Activated CD8-positive, alpha-beta T cell treated with anti-CD3 and anti-CD28 coated beads for 36 hours (primary cell): Measurements from ENCODE around the gene SMIM23. TPM values are rescaled to one million over a fixed set of nuclear protein-coding genes. Genes with fewer than 3 reads are reported as not detected.
"Not testable (repeated sequence)": the region's sequence is repeated elsewhere in the genome, so short reads cannot be mapped to it uniquely, and the experiment has no call there.

Experiments
- ATAC-seq: fragments of 200-7000 bp; cut with Tn5 transposase; one replicate; pipeline ENCODE4 v1.10.0; 2021; ENCODE audit warnings: mild to moderate bottlenecking, moderate library complexity
- CTCF ChIA-PET: fragments of 350-600 bp; sonication (Branson Sonifier 250); formaldehyde crosslinking; loops from one replicate; lab custom pipeline; 2021; ENCODE audit warnings: antibody characterized with exemption; lab: Charles Lee
- POLR2A ChIA-PET: fragments of 350-600 bp; sonication (Branson Sonifier 250); formaldehyde crosslinking; loops from one replicate; lab custom pipeline; 2021; ENCODE audit warnings: antibody characterized with exemption; lab: Charles Lee
- DNase-seq: peaks from one replicate; pipeline ENCODE4 v3.0.0-alpha.2; 2020
- H3K27ac Mint-ChIP-seq: one replicate; pipeline ENCODE4 v1.8.0; 2021; ENCODE audit warnings: mild to moderate bottlenecking, mixed read lengths
- H3K27me3 Mint-ChIP-seq: one replicate; pipeline ENCODE4 v1.8.0; 2021; ENCODE audit warnings: mixed read lengths
- H3K36me3 Mint-ChIP-seq: one replicate; pipeline ENCODE4 v1.8.0; 2021; ENCODE audit warnings: low read depth, mixed read lengths
- H3K4me1 Mint-ChIP-seq: one replicate; pipeline ENCODE4 v1.8.0; 2021; ENCODE audit warnings: low read depth, mixed read lengths
- H3K4me3 Mint-ChIP-seq: one replicate; pipeline ENCODE4 v1.8.0; 2021; ENCODE audit warnings: mild to moderate bottlenecking, moderate library complexity, mixed read lengths
- H3K9me3 Mint-ChIP-seq: one replicate; pipeline ENCODE4 v1.8.0; 2021; ENCODE audit warnings: mixed read lengths
- CTCF ChIP-seq: fragments of 200-600 bp; IDR thresholded peaks from one replicate; pipeline ENCODE4 v1.8.0; 2022; ENCODE audit warnings: antibody characterized with exemption, mild to moderate bottlenecking
- intact Hi-C: fragments of 100-400 bp; cut with micrococcal nuclease; formaldehyde crosslinking; loops from one replicate; pipeline ENCODE4 v1.10.0; 2022
- total RNA-seq, 2 experiments: library from RNA; stranded (reverse); gene quantifications; one replicate each; pipeline ENCODE4 v1.2.3, GENCODE V29; 2021

The SMIM23 gene
- total RNA-seq, 2 experiments from 2014 or later = not detected

- DNase-seq (no peak), ATAC-seq (no peak)
- no peaks in the 10 kb centered on the region for H3K4me1 Mint-ChIP-seq
- ChIA-PET POLR2A (interaction anchor here (0.7 kb wide), 1 partner anchor 43 kb away, joined by 3 read pairs; no protein-coding TSS in a partner anchor), CTCF (no interaction called here)
- no peak for TF ChIP-seq CTCF
- intact Hi-C loops = no loop called here
- H3K4me3 Mint-ChIP-seq = no peak overlapping the region
- H3K27ac Mint-ChIP-seq = no peak overlapping the region
- H3K27me3 Mint-ChIP-seq = peaks cover 7% of the 10 kb centered on the region
- H3K9me3 Mint-ChIP-seq = peaks cover 4% of the 10 kb centered on the region
- no peaks in the 10 kb centered on the region for H3K36me3 Mint-ChIP-seq
These were observed 13.8 kb upstream of the SMIM23 start for GRCh38 chr5:171771856-171772255.

GRCh38 chr5:171773106-171773505 is 12.5 kb upstream of the SMIM23 start:
- ChIA-PET CTCF (no interaction called here), POLR2A (no interaction called here)
- ATAC-seq = no peak
- no peak for DNase-seq
- no peak overlapping the region for H3K27ac Mint-ChIP-seq
- peaks cover 7% of the 10 kb centered on the region for H3K27me3 Mint-ChIP-seq
- H3K9me3 Mint-ChIP-seq = no peaks in the 10 kb centered on the region
- no peak for TF ChIP-seq CTCF
- intact Hi-C loops = no loop called here
- no peaks in the 10 kb centered on the region for H3K36me3 Mint-ChIP-seq
- no peaks in the 10 kb centered on the region for H3K4me1 Mint-ChIP-seq
- H3K4me3 Mint-ChIP-seq = no peak overlapping the region

GRCh38 chr5:171774418-171774817 is 11.2 kb upstream of the SMIM23 start:
- Mint-ChIP-seq H3K27ac (no peak overlapping the region), H3K9me3 (no peaks in the 10 kb centered on the region), H3K4me3 (no peak overlapping the region), H3K4me1 (no peaks in the 10 kb centered on the region), H3K36me3 (no peaks in the 10 kb centered on the region), H3K27me3 (peaks cover 4% of the 10 kb centered on the region)
- ATAC-seq = no peak
- intact Hi-C loops = no loop called here
- no peak for TF ChIP-seq CTCF
- POLR2A ChIA-PET = no interaction called here
- no peak for DNase-seq
- CTCF ChIA-PET = no interaction called here

GRCh38 chr5:171776213-171776612 is 9.4 kb upstream of the SMIM23 start:
- DNase-seq = no peak
- Mint-ChIP-seq H3K4me3 (no peak overlapping the region), H3K9me3 (no peaks in the 10 kb centered on the region), H3K27ac (no peak overlapping the region), H3K27me3 (peaks cover 3% of the 10 kb centered on the region), H3K36me3 (no peaks in the 10 kb centered on the region), H3K4me1 (no peaks in the 10 kb centered on the region)
- ChIA-PET CTCF (no interaction called here), POLR2A (no interaction called here)
- no peak for TF ChIP-seq CTCF
- intact Hi-C loops = no loop called here
- no peak for ATAC-seq

- H3K4me3 Mint-ChIP-seq = no peak overlapping the region
- H3K4me1 Mint-ChIP-seq = no peaks in the 10 kb centered on the region
- ChIA-PET POLR2A (interaction anchor here (0.5 kb wide), 1 partner anchor 382 kb away, joined by 4 read pairs; no protein-coding TSS in a partner anchor), CTCF (no interaction called here)
- DNase-seq (no peak), ATAC-seq (no peak)
- peaks cover 6% of the 10 kb centered on the region for H3K27me3 Mint-ChIP-seq
- no peaks in the 10 kb centered on the region for H3K36me3 Mint-ChIP-seq
- TF ChIP-seq CTCF = no peak
- intact Hi-C loops = no loop called here
- H3K27ac Mint-ChIP-seq = no peak overlapping the region
- no peaks in the 10 kb centered on the region for H3K9me3 Mint-ChIP-seq
These were observed 8.6 kb upstream of the SMIM23 start for GRCh38 chr5:171776770-171777759.

- peaks cover 13% of the 10 kb centered on the region for H3K27me3 Mint-ChIP-seq
- H3K4me3 Mint-ChIP-seq, H3K4me1 Mint-ChIP-seq, H3K9me3 Mint-ChIP-seq, CTCF ChIA-PET, H3K36me3 Mint-ChIP-seq, ATAC-seq, DNase-seq, intact Hi-C loops, H3K27ac Mint-ChIP-seq: not testable (repeated sequence)
- POLR2A ChIA-PET = interaction anchor here (0.7 kb wide), 1 partner anchor 52 kb away, joined by 3 read pairs; no protein-coding TSS in a partner anchor
These were observed 3.9 kb upstream of the SMIM23 start for GRCh38 chr5:171781744-171782143.
